Measurements from ENCODE around the gene OR2Y1.
"Not testable (repeated sequence)": the region's sequence is repeated elsewhere in the genome, so short reads cannot be mapped to it uniquely, and the experiment has no call there.

Gene OR2Y1

GRCh38 chr5:180718810-180719453, 20.9 kb downstream of the OR2Y1 start:
- CTCF ChIA-PET: interaction anchor here (0.6 to 1.6 kb wide), 11 partner anchors 9 to 410 kb away, joined by 3 to 6 read pairs (median 4); no protein-coding TSS in a partner anchor
- peak; percentile 37 for DNase-seq (ENCODE audit: extremely low spot score)
- TF ChIP-seq CTCF (IDR thresholded peaks at IDR 0.05; ENCODE audit: control extremely low read depth, extremely low read depth, low read depth, missing control alignments): peak; percentile 55
- POLR2A ChIA-PET: no interaction called here

- no peak for DNase-seq (ENCODE audit: extremely low spot score)
- ChIA-PET POLR2A (no interaction called here), CTCF (interaction anchor here (0.8 to 1.6 kb wide), 9 partner anchors 10 to 411 kb away, joined by 3 to 6 read pairs (median 4); no protein-coding TSS in a partner anchor)
These were observed 21.9 kb downstream of the OR2Y1 start for GRCh38 chr5:180717989-180718388.

GRCh38 chr5:180704362-180704761, 35.5 kb downstream of the OR2Y1 start:
- TF ChIP-seq CTCF (IDR thresholded peaks at IDR 0.05; ENCODE audit: control extremely low read depth, extremely low read depth, low read depth, missing control alignments): no peak
- ChIA-PET POLR2A (no interaction called here), CTCF (no interaction called here)
- no peak for DNase-seq (ENCODE audit: extremely low spot score)

More at GRCh38 chr5:180717989-180718388, 21.9 kb downstream of the OR2Y1 start:
- TF ChIP-seq CTCF (IDR thresholded peaks at IDR 0.05; ENCODE audit: control extremely low read depth, extremely low read depth, low read depth, missing control alignments): no peak

GRCh38 chr5:180703912-180704311, 35.9 kb downstream of the OR2Y1 start:
- no peak for TF ChIP-seq CTCF (IDR thresholded peaks at IDR 0.05; ENCODE audit: control extremely low read depth, extremely low read depth, low read depth, missing control alignments)
- ChIA-PET CTCF (interaction anchor here (1.1 kb wide), 1 partner anchor 20 kb away, joined by 3 read pairs; no protein-coding TSS in a partner anchor), POLR2A (no interaction called here)
- no peak for DNase-seq (ENCODE audit: extremely low spot score)

GRCh38 chr5:180703371-180703770, 36.5 kb downstream of the OR2Y1 start:
- CTCF ChIA-PET: interaction anchor here (0.9 to 1.1 kb wide), 2 partner anchors 15 to 20 kb away, joined by 3 to 4 read pairs; no protein-coding TSS in a partner anchor
- DNase-seq (ENCODE audit: extremely low spot score); POLR2A ChIA-PET: not testable (repeated sequence)

- CTCF ChIA-PET: interaction anchor here (1.2 kb wide), 1 partner anchor 18 kb away, joined by 4 read pairs; no protein-coding TSS in a partner anchor
These were observed 39.4 kb downstream of the OR2Y1 start for GRCh38 chr5:180700440-180700839.

GRCh38 chr5:180699042-180699441, 40.8 kb downstream of the OR2Y1 start:
- ChIA-PET POLR2A (no interaction called here), CTCF (no interaction called here)
- no peak for DNase-seq (ENCODE audit: extremely low spot score)
- TF ChIP-seq CTCF (IDR thresholded peaks at IDR 0.05; ENCODE audit: control extremely low read depth, extremely low read depth, low read depth, missing control alignments): no peak

More at GRCh38 chr5:180700440-180700839, 39.4 kb downstream of the OR2Y1 start:
- DNase-seq (ENCODE audit: extremely low spot score); POLR2A ChIA-PET: not testable (repeated sequence)
